ENCODE results near the gene SLC32A1. TPM values are rescaled to one million over a fixed set of nuclear protein-coding genes. Genes with fewer than 3 reads are reported as not detected.

Gene SLC32A1
- total RNA-seq, 1 donor from 2014 or later: not detected

- Mint-ChIP-seq H3K27ac (ENCODE audit: unreplicated experiment) (no peak overlapping the region), H3K4me3 (ENCODE audit: unreplicated experiment) (no peak overlapping the region), H3K36me3 (ENCODE audit: low read depth, unreplicated experiment) (no peaks in the 10 kb centered on the region), H3K27me3 (ENCODE audit: low read depth, unreplicated experiment) (peaks cover 48% of the 10 kb centered on the region), H3K9me3 (ENCODE audit: unreplicated experiment) (peaks cover 5% of the 10 kb centered on the region), H3K4me1 (ENCODE audit: low read depth, unreplicated experiment) (no peaks in the 10 kb centered on the region)
- Histone ChIP-seq H3K36me3 (ENCODE audit: insufficient read depth, low read length) (no peaks in the 10 kb centered on the region), H3K4me3 (ENCODE audit: insufficient read depth, low read depth, low read length) (no peak overlapping the region), H3K9me3 (ENCODE audit: insufficient read depth, low read depth, low read length) (no peaks in the 10 kb centered on the region), H3K79me2 (ENCODE audit: insufficient read depth, low read length) (no peaks in the 10 kb centered on the region), H3K4me2 (ENCODE audit: low read length) (no peak overlapping the region), H3K27ac (ENCODE audit: low read depth, low read length) (no peak overlapping the region), H4K20me1 (ENCODE audit: insufficient read depth, low read length) (no peaks in the 10 kb centered on the region), H3K4me1 (ENCODE audit: insufficient read depth, low read length) (no peaks in the 10 kb centered on the region), H3K9ac (ENCODE audit: low read length) (no peak overlapping the region), H3K27me3 (ENCODE audit: insufficient read depth, low read length) (peaks cover 8% of the 10 kb centered on the region), H2AFZ (ENCODE audit: low read depth, low read length) (no peak overlapping the region)
- DNase-seq (ENCODE audit: low read depth) (no peak), FAIRE-seq (no peak)
- TF ChIP-seq CTCF (IDR thresholded peaks at IDR 0.05; ENCODE audit: insufficient read depth, low read depth, low read length): no peak
- no peak for TF ChIP-seq EZH2 (IDR thresholded peaks at IDR 0.05; ENCODE audit: insufficient read depth, low read length)
Observed at GRCh38 chr20:38704136-38704535, 20.1 kb upstream of the SLC32A1 start.

GRCh38 chr20:38706509-38706908 is 17.8 kb upstream of the SLC32A1 start:
- no peak for FAIRE-seq
- Mint-ChIP-seq H3K4me3 (ENCODE audit: unreplicated experiment) (no peak overlapping the region), H3K9me3 (ENCODE audit: unreplicated experiment) (peaks cover 5% of the 10 kb centered on the region)

More at GRCh38 chr20:38706509-38706908, 17.8 kb upstream of the SLC32A1 start:
- no peak for DNase-seq (ENCODE audit: low read depth)
- no peaks in the 10 kb centered on the region for H3K36me3 ChIP-seq (ENCODE audit: insufficient read depth, low read length)
- H3K9ac ChIP-seq (ENCODE audit: low read length): no peak overlapping the region
- no peak overlapping the region for H2AFZ ChIP-seq (ENCODE audit: low read depth, low read length)
- no peaks in the 10 kb centered on the region for H4K20me1 ChIP-seq (ENCODE audit: insufficient read depth, low read length)
- H3K4me1 ChIP-seq (ENCODE audit: insufficient read depth, low read length): no peaks in the 10 kb centered on the region
- peaks cover 9% of the 10 kb centered on the region for H3K27me3 ChIP-seq (ENCODE audit: insufficient read depth, low read length)
- Mint-ChIP-seq H3K27me3 (ENCODE audit: low read depth, unreplicated experiment) (peaks cover 55% of the 10 kb centered on the region), H3K4me1 (ENCODE audit: low read depth, unreplicated experiment) (no peaks in the 10 kb centered on the region), H3K36me3 (ENCODE audit: low read depth, unreplicated experiment) (no peaks in the 10 kb centered on the region), H3K27ac (ENCODE audit: unreplicated experiment) (no peak overlapping the region)
- H3K79me2 ChIP-seq (ENCODE audit: insufficient read depth, low read length): no peaks in the 10 kb centered on the region
- H3K9me3 ChIP-seq (ENCODE audit: insufficient read depth, low read depth, low read length): no peaks in the 10 kb centered on the region
- H3K27ac ChIP-seq (ENCODE audit: low read depth, low read length): no peak overlapping the region
- no peak for TF ChIP-seq EZH2 (IDR thresholded peaks at IDR 0.05; ENCODE audit: insufficient read depth, low read length)
- no peak for TF ChIP-seq CTCF (IDR thresholded peaks at IDR 0.05; ENCODE audit: insufficient read depth, low read depth, low read length)
- no peak overlapping the region for H3K4me2 ChIP-seq (ENCODE audit: low read length)
- H3K4me3 ChIP-seq (ENCODE audit: insufficient read depth, low read depth, low read length): no peak overlapping the region

All from astrocyte (in vitro differentiated cells and primary cell).